Endometrial microvascular endothelial cells (primary cell): ENCODE measurements around the gene GPX4. TPM values are rescaled to one million over a fixed set of nuclear protein-coding genes. Genes with fewer than 3 reads are reported as not detected.
"Not testable (repeated sequence)": the region's sequence is repeated elsewhere in the genome, so short reads cannot be mapped to it uniquely, and the experiment has no call there.

ENCODE experiments used
- in situ Hi-C: cut with HindIII; loops from 2 replicates; pipeline ENCODE4 v1.10.0; 2017; ENCODE audit warnings: low sequenced_read_pairs, low pct_unique_long_range_greater_than_20kb; ENCODE audit errors: inconsistent ontology term
- total RNA-seq: library from RNA; depleted of rRNA; stranded (reverse); fragments of >200 nt; gene quantifications from one replicate; pipeline ENCODE4 v1.2.3, GENCODE V29; 2015; ENCODE audit errors: inconsistent ontology term

The GPX4 gene
- total RNA-seq, 1 donor from 2014 or later: 459 TPM

DNA sequence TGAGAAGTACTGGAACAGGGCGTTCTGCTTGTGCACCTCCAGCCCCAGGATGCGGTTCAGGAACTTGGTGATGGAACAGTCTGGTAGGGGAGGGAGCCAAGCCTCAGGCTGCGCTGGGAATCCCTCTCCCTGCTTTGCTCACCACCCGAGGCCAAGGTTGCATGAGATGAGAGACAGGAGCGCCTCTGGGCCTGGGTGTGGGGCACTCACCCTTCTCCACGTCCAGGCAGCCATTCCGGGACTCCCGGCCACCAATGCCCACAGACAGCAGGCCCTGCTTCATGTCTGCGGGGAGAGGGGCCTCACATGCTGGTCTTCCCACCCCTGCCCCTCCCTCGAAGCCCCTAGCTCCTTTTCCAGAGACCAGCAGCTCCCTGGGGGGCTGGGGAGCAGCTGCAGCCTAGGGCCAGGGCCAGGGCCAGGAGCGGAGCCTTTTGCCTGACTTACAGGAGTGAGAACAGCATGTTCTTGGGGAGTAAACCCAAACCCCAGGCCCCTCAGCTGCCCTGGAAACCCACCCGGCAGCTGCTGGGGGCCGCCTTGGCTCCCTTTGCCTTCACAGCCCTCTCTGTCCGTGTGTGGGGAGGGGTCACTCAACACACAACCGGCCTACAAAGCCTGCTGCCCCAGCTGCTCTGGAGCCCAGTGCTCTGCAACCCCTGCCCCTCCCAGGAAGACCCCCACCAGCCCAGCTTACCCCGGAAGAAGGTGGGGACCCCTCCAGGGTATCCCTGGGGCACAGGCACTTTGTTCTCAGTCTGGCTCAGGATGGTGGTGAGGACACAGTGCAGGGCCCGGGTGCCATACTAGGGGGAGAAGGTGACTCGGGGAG, 7.2 kb downstream of the GPX4 start:
- in situ Hi-C loops: no loop called here

DNA sequence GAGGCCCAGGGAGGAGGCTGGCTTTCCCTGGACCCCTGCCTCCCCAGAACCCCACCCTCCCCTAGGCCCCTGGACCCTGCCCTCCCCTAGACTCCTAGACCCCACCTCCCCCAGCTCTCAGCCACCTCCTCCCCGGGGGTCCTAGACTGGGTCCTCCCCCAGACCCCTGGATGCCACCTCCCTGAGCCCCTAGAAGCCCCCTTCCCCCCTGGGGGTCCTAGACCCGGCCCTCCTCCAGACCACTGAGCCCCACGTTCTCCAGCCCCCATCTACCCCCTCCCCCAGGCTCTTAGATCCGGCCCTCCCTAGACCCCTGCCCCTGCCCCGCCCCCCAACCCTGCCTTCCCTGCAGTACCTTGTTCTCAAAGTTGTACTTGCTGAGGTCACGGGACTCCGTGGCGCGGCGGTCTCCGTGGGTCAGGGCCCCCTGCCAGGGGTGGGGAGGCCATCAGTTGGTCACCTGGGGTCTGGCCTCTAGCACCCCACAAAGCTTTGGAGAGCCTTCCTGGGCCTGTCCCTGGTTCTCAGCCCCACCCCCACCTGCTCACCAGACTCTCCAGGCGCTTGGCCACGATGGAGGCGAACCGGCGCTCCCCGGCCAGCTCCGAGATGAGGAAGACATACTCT, 8.0 kb downstream of the GPX4 start:
- in situ Hi-C loops: no loop called here

- in situ Hi-C loops: no loop called here
Observed at GRCh38 chr19:1112268-1113029, 8.7 kb downstream of the GPX4 start.

GRCh38 chr19:1113030-1113985, 9.5 kb downstream of the GPX4 start:
- in situ Hi-C loops: no loop called here

GRCh38 chr19:1113986-1114483, 10.2 kb downstream of the GPX4 start:
- in situ Hi-C loops: no loop called here

GRCh38 chr19:1114728-1115127, 10.9 kb downstream of the GPX4 start:
- in situ Hi-C loops: not testable (repeated sequence)

DNA sequence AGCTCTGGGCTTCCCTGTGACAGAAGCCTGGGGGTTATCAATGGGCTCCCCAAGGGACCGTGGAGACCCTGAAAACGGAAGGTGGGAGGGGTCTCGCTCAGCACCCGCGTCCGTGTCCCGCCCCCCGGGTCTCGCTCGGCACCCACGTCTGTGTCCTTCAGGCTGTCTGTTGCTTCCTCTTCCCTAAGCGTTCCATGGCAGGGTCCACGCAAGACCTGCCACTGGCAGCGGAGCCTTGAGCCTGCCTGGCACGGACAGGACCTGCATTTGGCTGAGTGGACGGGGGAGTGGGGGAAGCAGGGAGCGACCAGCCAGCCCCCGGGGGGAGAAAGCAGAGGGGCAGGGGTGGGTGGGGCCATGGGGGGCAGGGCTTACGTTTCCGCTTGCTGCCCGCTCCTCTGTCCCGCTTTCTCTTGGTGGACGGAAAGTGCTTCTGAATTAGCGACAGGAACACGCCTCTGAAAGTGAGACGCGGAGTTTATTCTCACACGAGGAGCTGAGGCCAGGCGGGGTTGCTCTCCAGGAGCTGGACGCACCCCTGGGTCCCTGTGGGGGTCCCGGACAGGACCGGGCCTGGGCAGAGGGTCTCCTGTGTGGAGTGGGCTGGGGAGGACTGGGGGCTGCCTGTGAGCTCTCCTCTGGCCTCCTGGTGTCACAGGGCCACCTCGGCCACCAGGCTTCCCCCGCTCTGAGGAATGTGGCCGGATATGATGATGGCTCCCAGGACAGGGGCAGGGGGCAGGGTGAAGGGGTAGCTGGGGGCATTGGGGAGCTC, 12.0 kb downstream of the GPX4 start:
- in situ Hi-C loops: no loop called here

DNA sequence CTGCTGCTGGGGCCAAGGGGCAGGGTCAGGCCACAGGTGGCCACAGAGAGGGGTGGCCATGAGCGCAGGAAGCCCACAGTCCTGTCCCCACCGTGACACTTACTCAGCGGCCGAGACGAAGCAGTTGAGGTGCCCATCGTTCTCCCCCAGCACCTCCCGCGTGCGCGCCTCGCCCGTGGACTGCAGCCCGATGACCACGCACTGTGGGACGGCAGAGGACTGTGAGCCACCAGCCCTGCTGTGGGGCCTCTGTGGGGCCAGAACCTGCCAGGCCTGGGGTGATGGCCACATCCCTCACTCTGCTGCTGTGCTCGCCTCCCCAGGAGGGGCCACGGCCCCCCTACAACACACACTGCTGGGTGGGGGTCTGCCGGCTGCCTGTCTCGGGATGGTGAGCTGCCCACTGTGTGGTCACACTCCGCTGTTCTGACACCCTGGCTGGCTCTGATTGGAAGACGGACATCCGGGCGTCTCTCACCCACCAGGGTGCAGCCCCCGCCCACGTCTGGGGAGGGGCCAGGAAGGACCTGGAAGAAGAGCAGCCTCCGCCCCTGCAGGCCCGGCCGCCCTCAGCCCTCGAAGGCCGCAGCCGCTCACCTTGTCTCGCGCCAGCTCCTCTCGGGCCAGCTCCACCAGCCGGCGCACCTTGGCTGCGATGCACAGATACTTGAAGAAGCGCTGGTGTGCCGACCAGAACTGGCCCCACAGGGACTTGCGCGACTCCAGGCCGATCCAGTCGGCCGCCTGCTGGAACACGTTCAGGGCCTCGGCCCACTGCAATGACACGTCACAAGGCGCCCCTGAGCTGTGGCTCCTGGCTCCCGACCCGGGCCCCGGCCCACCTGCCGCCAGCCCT, 13.2 kb downstream of the GPX4 start:
- in situ Hi-C loops: no loop called here

DNA sequence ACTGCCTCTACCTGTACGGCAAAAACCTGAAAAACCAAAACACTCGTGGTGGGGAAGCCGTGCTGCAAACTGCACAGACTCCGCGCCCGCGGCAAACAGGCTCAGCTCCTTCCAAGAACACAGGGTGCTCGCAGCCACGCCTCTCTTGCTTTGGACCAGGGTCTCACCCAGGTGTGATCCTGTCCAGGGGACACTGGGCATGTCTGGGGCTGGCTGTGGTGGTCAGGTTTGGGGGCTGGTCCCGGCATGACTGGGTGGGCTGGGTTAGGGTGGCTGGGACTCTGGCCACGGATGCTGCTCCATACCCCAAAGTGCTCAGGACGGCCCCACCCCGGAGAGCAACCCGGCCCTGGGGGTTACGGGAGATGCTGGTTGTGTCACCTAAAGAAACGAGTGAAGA, 13.9 kb downstream of the GPX4 start:
- in situ Hi-C loops: no loop called here

DNA sequence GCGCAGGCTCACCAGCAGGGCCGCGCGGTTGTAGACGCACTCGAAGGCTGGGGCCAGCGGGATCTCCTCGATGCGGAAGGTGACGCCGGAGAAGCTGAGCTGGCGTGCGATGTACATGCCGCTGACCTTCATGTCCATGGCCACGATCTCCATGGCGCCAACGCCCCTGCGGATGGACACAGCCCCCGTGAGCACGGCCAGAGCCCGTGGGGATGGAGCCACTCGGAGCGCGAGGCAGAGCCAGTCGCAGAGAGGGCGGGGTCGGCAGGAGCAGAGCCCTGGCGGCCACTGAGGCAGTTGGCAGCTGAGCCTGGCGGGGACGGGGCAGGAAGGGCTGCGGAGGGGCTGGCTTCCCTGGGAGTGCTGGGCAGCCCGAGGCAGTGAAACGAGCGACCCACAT, 15.2 kb downstream of the GPX4 start:
- in situ Hi-C loops: no loop called here

DNA sequence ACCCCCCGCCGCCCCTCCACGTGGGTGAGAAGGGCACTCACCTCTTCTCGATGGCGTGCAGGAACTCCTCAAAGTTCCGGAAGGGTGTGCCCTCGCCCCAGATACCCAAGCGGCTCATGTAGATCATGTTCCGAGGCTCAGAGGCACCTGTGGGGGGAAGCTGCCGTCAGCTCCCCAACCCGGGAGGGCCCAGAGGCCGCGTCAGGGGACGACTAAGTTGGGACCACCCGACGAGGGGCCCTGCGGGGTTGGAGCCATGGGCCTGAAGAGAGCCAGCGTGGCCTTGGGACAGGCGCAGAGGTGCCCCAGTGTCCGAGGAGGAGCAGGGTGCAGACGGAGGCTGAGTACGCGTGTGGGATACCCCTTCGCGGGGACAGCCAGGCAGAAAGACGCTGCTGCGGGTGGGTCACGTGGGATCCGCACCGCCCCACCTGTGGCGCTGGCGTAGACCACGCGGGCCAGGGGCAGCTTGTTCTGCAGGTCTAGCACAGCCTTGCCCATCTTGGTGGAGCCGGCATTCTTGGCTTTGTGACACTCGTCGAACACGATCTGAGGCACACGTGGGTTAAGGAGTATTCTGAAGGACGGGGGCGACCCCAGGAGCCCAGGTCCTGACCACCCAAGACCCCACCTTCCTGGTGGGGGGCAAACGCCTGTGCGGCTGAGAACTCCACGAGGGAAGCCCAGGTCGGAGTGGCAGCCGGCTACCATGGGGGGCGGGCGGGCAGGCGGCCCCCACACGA, 15.9 kb downstream of the GPX4 start:
- in situ Hi-C loops: no loop called here

GRCh38 chr19:1121395-1121794, 17.6 kb downstream of the GPX4 start:
- in situ Hi-C loops: no loop called here

DNA sequence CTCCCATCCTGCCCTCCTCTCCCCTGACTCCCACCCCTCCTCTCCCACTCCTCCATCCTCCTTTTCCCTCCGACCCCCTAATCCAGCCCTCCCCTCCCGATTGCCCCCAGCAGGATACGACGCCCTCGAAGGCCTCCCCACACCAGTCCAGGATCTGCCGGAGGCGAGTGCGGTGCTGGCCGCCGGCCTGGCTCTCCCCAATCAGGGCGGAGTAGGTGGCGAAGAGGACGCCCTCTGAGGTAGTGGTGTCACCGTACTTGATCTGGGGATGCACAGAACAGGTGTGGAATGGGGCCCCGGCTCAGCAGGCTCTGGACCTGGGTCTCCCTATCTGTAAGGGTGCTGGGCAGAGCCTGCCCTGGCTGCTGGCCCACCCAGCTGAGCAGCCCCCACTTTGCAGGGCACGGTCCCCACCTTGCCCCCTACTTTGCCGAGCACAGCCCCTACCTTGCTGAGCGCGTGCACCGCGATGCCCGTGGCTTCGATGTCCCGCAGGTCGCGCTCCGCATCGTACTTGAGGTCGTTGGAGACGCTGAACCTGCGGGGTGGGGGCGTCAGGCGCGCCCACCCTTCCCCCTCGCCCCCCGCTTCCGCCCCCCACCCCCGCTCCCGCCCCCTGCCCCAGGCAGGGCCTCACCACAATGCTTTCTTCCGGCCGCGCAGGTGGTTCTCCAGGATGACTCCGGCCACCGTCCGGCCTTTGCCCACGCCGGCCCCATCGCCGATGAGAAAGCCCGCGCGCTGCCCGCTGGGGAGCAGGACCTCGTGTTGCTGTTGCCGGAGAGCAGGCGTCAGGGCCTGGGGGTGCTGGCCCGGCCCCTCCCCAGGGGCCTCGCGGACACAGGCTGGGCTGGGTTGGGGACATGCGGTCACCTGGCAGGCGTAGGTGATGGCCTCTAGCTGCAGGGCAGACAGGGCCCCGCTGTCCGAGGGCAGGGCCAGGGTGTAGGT, 18.5 kb downstream of the GPX4 start:
- in situ Hi-C loops: no loop called here

GRCh38 chr19:1122972-1123363, 19.2 kb downstream of the GPX4 start:
- in situ Hi-C loops: no loop called here

DNA sequence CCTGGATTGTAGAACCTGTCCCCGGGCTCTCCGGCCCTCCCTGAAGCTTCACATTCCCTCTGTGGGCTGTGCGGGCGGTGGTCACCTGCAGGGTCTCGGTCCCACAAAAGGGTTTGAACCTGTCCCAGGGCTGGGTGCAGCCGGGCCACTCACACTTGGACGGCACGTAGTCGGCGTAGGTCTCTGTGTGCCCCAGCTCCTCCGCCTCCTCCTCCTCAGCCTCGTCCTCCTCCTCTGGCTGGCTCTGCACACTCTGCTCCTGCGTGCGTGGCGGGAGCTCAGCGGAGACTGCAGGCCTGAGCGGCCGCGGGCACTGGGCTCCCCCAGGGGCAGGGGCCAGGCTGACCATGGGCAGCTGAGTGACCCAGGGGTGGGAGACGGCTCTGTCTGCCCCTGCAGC, 19.6 kb downstream of the GPX4 start:
- in situ Hi-C loops: no loop called here
